Left renal cortex interstitium (tissue), 4 donors: ENCODE data around the gene PFKL. TPM values are rescaled to one million over a fixed set of nuclear protein-coding genes. Genes with fewer than 3 reads are reported as not detected.

Experiments used
- DNase-seq, 4 donors: peaks; one replicate each; pipeline ENCODE4 v3.0.0-alpha.2; 2013; ENCODE audit warnings: low read depth in 4 of 4, low spot score in 2 of 4, missing footprints in 1 of 4
- polyA plus RNA-seq, 4 donors: library from polyadenylated mRNA; unstranded; fragments of 120-200 nt; gene quantifications; one replicate each; pipeline ENCODE4 v1.2.1, GENCODE V29; 2013; ENCODE audit not compliant: insufficient read length in 4 of 4

PFKL gene
- polyA plus RNA-seq, 4 donors, result 104 to 178 (median 157) TPM

DNA sequence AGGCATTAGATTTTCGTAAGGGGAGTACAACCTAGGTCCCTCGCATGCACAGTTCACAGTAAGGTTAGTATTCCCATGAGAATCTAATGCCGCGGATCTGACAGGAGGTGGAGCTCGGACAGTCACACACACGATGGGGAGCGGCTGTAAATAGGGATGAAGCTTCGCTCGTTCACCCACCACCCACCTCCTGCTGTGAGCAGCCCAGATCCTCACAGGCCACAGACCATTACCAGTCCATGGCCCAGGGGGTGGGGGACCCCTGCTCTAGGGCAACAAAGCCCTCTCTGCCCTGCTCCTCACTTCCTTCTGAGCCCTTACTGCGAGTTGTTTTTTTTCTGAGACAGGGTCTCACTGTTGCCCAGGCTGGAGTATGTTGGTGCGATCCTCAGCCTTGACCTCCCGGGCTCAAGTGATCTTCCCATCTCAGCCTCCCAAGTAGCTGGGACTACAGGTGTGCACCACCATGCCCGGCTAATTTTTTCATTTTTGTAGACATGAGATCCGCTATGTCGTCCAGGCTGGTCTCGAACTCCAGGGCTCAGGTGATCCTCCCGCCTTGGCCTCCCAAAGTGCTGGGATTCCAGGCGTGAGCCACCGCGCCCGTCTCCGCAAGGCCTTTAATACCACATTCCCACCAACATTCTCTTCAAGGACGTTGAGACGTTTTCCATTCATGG, 74.9 kb downstream of the PFKL start:
- no peak for DNase-seq

DNA sequence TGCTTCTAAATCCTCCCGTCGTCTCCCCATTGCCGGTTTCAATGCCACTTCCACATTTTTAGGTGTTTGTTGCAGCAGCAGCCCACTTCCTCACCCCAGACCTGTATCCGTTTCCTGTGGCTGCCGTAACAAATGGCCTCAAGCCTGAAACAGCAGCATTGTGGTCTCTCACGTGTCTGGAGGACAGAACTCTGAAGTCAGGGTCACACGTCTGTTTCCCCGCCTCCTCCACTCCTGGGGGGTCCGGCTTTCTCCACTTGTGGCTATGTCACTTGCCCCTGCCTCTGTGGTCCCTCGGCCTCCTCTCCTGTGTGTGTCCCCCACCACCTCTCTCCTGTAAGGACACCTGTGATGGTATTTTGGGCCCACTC, 75.4 kb downstream of the PFKL start:
- DNase-seq, result no peak

GRCh38 chr21:44375761-44376241, 75.9 kb downstream of the PFKL start:
- DNase-seq, result no peak

GRCh38 chr21:44376606-44377005, 76.8 kb downstream of the PFKL start:
- no peak for DNase-seq

Other genes starting within 250 kb of the PFKL start
- 10 to 100 TPM in 1 of 4 donors, 1 to 10 TPM in 3; 4.1 to 10.1 (median 5.9) TPM for gene PWP2, start 192.7 kb upstream of the PFKL start, polyA plus RNA-seq
- 10 to 100 TPM; 32.8 to 50.7 (median 36.3) TPM for gene GATD3, start 166.4 kb upstream of the PFKL start, polyA plus RNA-seq
- gene ICOSLG, start 59.1 kb upstream of the PFKL start, polyA plus RNA-seq, result 10 to 100 TPM in 2 of 4 donors, 1 to 10 TPM in 2; 6.7 to 15.4 (median 9.8) TPM
- gene DNMT3L, start 38.2 kb upstream of the PFKL start, polyA plus RNA-seq, result not detected
- 1 to 10 TPM in 1 of 4 donors, under 1 TPM in 3; 0.19 to 1.2 (median 0.43) TPM for gene AIRE, start 14.2 kb upstream of the PFKL start, polyA plus RNA-seq
- gene CFAP410, start 39.3 kb downstream of the PFKL start, polyA plus RNA-seq, result 10 to 100 TPM; 16.2 to 37.2 (median 32.5) TPM
- 1 to 10 TPM in 3 of 4 donors, under 1 TPM in 1; 0.92 to 1.2 (median 1.1) TPM for gene TRPM2, start 53.6 kb downstream of the PFKL start, polyA plus RNA-seq
- 1 to 10 TPM; 4.4 to 6.0 (median 5.0) TPM for gene LRRC3, start 155.5 kb downstream of the PFKL start, polyA plus RNA-seq
- not detected for gene KRTAP10-1, start 240.1 kb downstream of the PFKL start, polyA plus RNA-seq